CD4-positive, alpha-beta T cell treated with Interleukin-21 for 1 hour (primary cell): ENCODE results near the gene RERG.
A peak's percentile ranks its signal among the peaks of the same experiment; 100 is the strongest.

Source experiments
- DNase-seq: peaks from one replicate; pipeline ENCODE4 v3.0.0-alpha.2; 2020

Gene RERG

GRCh38 chr12:15131431-15131830 is 89.8 kb downstream of the RERG start:
- DNase-seq, result no peak

- DNase-seq, result no peak
Observed at GRCh38 chr12:15130541-15130940, 90.7 kb downstream of the RERG start.

DNA sequence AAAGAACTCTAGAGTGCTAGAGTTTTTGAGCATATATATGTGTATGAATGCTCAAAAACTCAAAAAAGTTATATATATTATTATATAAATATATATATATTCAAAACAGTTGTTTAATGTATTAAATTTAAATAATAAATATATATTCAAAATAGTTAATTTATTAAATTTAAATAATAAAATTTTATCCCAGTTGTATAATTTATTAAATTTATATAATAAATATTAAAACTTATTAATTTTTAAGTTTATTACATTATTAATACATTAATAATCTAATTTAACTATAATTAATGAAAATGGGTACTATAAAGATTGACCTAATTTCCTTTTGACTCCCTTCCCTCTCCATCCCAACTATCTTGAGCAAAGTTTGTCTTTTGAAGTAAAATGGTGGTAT is 97.8 kb downstream of the RERG start:
- DNase-seq, result no peak

DNA sequence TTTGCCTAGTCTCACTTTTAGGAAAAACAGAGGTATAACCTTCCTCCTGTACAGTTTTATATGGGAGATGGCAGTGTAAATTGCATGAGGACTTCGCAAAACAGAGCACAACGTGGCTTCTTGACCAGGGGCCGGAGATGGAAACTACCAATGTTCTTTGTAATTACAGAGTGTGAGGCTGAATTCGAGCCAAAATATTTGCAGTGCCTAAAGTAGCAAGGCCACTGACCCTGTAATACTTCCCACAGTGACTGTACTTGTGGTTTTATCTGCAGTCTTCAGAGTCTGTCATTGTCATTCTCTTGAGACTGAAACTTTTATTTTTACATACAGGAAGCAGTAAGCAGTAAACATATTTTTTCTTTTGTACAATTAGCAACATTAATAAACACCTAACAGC is 98.9 kb downstream of the RERG start:
- DNase-seq, result no peak

DNA sequence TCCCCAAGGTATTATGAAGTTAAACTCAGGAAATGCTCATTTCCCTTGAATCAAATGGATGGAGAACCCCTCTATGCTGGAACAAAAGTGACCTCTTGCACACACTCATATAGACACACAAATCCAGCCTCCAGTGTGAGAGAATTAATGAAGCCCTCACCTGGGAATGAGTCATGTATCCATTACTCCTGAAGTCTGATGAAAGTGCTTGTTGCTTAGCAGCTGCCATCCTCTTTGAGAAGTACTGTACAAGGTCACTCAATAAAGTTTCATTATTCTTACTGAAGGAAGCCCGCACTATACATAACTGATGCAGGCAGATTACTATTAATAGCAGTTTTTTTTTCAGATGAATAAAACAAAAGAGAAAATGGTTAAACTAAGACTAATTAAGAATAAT is 102.3 kb downstream of the RERG start:
- no peak for DNase-seq

- DNase-seq, result no peak
Observed at GRCh38 chr12:15116983-15117382, 104.2 kb downstream of the RERG start.

DNA sequence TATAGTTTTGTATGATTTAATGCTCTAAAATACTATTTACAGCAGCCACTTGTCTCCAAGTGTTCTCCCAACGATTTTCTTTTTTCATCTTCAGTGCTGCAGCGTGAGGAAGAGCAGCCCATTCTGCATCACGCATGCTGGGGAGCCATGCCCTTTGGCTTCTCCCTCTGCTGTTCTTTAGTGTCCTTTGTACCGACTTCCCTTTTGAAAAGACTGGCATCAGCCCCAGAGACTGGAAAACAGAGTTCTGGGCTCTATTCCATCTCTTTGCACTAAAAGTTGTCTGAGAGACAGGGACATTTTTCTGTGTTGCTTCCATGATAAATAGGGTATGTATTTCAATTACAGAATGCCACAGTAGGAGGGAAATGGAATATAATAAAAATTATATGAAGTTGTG is 105.1 kb downstream of the RERG start:
- DNase-seq, result no peak

DNA sequence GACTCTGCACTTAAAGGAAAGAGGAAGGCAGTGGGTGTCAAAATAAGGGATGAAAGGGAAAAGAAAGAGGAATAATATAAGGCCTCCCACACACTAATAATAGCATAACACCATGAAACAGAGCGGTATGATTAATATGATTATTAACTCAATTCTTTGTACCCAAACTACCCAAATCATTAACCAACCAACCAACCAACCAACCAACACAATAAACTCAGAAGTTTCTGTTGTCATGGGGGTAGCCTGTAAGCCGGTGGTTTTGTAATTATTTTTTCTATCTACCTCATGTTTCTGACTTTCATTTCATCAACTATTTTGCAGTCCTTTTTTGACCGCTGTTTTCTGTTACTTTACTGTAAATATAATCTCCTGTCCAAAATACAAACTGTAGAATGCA is 105.8 kb downstream of the RERG start:
- DNase-seq, result no peak

- DNase-seq, result no peak
Observed at GRCh38 chr12:15114501-15114900, 106.7 kb downstream of the RERG start.

- DNase-seq, result no peak
Observed at GRCh38 chr12:15092826-15093225, 128.4 kb downstream of the RERG start.

DNA sequence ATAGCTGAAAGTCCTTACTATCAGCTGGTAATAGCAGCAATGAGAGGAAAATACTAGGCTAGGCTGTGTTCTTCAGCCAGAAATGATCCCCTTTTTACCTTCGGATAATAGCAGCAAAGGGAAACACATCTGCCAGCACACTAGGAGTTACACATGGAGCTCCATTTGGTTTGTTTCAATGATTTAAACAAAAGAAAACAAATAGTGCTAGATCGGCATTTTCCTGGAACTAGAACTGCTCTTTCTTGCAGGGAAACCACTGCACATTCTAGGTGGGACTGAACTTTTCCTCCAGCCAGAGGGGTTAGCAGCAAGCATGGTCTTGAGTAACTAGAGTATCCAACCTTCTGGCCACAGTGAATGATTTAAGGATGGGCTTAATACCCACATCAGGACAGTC is 130.8 kb downstream of the RERG start:
- DNase-seq, result no peak

DNA sequence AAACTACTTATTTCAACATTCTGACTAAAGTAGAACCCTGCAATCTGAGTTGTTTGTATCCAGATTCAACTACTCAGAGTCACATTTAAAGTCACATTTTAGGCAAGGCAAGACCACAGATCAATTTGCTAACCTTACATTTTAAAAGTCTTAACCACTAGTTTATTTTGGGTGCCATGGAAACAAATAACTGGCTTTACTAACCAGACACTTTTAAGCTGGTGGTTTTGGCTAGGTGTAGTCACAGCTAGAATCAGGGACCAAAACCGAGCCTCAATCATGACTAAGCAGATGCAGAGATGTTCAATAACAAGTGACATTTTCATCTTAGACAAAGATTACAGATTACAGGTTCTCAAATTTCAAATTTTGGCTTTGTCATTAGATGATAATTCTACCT is 133.1 kb downstream of the RERG start:
- DNase-seq, result no peak

DNA sequence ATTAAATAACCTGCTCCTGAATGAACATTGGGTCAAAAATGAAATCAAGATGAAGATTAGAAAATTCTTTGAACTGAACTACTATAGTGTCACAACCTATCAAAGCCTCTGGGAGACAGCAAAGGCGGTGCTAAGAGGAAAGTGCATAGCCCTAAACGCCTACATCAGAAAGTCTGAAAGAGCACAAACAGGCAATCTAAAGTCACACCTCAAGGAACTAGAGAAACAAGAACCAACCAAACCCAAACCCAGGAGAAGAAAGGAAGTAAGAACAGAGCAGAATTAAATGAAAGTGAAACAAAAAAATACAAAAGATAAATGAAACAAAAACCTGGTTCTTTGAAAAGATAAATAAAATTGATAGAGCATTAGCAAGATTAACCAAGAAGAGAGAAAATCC is 143.5 kb downstream of the RERG start:
- peak; percentile 0 for DNase-seq

DNA sequence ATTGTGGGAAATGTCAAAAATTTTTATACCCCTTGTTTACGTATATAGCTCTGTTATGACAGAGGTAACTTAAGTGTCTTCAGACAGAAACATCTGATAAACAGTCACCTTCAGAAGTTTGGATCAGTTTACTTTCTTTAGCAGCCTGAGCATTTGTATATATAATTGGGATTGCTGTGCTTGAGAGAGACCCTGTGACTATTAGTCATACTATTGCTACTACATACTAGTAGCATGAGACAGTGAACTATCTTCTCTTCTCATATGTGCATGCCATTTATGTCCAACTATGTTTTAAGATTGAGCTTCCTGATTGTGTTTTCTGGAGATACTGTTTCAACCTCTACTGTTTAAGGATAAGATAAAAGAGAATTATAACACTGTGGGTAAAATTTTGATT is 146.9 kb downstream of the RERG start:
- no peak for DNase-seq

DNA sequence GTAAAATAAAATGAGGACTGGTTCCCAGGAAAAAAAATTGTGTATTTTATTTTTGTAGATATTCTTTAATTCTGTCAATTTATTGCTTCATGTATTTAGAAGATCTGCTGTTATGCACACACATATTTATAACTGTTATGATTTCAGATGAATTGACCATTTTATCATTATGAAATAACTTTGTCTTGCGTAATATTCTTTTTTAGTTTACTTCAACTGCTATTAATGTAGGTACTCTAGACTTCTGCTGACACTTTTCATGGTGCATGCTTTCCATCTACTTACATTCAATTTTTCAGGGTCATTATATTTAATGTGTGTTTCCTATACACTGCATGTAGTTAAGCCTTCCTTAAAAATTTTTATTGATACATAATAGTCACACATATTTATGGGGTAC is 162.1 kb downstream of the RERG start:
- DNase-seq, result no peak
